C4-2B (cell line): ENCODE data around the gene RNF207.

Experiments used
- H3K27ac ChIP-seq: fragments of 450-650 bp; 2 replicates; pipeline ENCODE4 v1.5.1; 2017
- ZFX ChIP-seq: fragments of 450-650 bp; IDR thresholded peaks from 2 replicates; pipeline ENCODE4 v1.6.1; 2017
- TF ChIP-seq, protein P1 (sequence below): fragments of 450-650 bp; conservative IDR thresholded peaks from 2 replicates; pipeline ENCODE4 v1.5.1; 2017; ENCODE audit warnings: mild to moderate bottlenecking

The RNF207 gene

DNA sequence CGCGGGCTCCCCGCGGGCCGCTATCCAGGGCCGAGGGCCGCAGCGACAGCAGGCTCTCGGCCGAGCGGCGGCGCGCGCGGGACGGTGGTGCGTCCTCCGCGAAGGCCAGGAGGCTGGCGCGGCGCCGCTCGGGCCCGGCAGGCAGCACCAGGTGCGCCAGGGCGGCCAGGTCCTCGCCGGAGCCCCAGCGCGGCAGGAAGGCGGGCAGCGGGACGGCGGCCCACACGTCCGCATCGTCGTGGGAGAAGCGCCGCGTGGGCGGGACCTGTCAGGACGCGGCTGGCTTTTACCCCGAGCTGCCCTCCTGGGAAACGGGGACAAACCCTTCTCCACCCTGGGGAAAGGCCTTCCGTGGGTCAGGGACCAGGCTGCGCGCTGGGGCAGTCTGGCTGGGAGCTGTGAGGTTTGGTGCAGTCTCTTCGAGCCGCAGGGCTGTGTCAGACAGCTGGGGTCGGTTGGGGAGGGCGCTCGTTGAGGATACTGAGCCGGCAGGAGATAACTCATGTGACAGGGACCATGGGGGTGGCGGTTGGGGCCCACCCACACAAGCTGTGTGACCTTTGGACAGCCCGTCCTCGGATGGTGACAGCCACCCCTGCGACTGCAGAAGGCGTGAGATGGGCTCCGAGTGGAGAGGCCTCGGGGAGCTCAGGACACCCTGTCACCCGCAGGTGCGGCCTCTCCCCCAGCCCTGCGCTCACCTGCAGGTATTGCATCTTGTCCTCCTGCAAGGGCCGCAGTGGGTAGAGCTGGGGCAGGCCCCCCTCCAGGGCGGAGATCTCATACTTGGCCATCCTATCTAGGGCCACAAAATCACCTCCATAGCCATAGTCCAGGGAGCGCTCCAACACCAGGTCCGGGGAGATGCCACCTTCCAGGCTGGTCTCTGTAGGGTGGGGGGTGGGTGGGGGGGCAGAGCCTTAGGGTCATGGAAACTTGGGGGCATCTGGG is 44.1 kb downstream of the RNF207 start:
- TF ChIP-seq, protein P1, sequence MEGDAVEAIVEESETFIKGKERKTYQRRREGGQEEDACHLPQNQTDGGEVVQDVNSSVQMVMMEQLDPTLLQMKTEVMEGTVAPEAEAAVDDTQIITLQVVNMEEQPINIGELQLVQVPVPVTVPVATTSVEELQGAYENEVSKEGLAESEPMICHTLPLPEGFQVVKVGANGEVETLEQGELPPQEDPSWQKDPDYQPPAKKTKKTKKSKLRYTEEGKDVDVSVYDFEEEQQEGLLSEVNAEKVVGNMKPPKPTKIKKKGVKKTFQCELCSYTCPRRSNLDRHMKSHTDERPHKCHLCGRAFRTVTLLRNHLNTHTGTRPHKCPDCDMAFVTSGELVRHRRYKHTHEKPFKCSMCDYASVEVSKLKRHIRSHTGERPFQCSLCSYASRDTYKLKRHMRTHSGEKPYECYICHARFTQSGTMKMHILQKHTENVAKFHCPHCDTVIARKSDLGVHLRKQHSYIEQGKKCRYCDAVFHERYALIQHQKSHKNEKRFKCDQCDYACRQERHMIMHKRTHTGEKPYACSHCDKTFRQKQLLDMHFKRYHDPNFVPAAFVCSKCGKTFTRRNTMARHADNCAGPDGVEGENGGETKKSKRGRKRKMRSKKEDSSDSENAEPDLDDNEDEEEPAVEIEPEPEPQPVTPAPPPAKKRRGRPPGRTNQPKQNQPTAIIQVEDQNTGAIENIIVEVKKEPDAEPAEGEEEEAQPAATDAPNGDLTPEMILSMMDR, result no peak
- no peak for TF ChIP-seq ZFX

DNA sequence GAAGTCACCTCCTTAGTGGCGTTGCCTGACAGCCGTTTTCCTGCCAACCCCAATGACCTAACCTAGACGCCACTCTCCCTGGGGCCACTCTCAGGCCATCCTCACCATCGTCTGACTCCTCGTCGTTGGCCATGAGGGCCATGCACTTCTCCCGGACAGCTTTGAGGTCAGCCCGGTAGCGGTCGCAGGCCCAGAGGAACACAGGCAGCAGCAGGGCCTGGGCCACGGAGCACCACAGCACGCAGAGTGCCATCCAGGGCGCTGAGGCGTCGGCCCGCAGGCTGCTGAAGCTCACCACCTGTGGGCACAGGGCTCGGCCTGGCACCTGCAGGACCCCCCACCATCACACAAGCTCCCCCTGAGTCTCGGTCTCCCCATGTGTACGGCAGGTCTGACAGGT is 45.3 kb downstream of the RNF207 start:
- TF ChIP-seq, protein P1, result no peak
- TF ChIP-seq ZFX, result no peak

More for the DNA sequence above, 44.1 kb downstream of the RNF207 start:
- no peak overlapping the region for H3K27ac ChIP-seq

DNA sequence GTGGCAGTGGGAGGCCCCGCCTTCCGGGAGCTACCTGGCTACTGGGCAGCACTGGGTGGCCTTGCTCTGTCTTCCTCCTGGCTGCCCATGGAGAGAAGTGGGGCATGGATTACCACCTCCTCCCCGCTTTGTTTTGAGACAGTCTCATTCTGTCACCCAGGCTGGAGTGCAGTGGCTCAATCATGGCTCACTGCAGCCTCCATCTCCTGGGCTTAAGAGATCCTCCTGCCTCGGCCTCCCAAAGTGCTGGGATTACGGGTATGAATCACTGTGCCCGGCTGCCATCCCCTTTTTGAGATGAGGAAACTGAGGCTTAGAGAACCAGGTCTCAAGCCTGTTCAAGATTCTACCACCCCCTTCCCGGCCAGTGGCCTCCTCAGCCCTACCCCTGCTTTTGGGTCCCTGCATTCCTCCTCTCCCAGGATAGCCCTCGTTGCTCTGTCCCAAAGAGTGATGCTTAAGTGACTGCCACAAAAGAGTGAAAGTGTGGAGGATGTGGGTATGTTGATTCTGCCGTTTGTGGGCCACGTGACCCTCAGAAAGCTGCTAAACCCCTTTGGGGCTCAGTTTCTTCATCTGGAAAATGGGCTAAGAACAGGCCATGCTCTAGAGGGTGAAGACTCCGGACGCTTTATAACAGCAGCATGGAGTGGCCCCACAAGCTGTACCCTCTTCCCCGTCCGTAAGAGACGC is 45.9 kb downstream of the RNF207 start:
- H3K27ac ChIP-seq, result no peak overlapping the region
- TF ChIP-seq, protein P1, result no peak
- TF ChIP-seq ZFX, result no peak

More for the DNA sequence above, 45.3 kb downstream of the RNF207 start:
- no peak overlapping the region for H3K27ac ChIP-seq

DNA sequence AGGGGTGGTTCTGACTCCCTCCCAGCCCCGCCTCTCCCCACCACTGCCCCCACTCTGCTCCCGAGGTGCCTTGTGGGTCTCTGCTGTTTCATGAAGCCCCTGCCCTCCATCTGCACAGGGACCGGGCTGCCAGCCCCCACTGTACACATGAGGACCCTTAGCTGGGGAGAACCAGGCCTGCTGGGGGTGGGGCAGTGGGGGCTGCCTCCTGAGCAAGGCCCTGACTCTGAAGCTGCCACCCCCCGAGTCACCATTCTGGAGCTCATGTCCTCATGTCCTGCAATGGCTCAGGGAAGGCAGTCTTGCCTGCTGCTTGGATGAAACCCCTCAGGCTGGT is 46.4 kb downstream of the RNF207 start:
- H3K27ac ChIP-seq, result no peak overlapping the region
- TF ChIP-seq ZFX, result no peak
- TF ChIP-seq, protein P1, result no peak

DNA sequence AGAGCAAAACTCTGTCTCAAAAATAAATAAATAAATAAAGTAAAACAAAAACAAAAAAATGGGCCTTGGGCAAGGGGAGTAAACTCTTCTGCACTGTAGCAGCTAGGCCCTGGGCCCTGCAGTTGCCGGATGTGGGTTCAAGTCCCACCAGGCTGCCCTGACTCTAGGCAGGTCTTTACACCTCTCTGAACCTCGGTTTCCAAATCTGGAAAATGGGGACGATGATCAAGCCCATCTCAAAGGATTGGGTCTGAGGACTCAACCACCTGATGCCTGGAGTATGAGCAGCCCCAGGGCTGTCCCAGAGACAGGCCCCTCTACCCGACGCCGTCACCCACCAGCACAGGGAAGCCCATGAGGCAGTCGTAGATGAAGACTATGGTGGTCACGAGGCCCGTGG is 47.5 kb downstream of the RNF207 start:
- TF ChIP-seq, protein P1, result no peak
- TF ChIP-seq ZFX, result no peak
- no peak overlapping the region for H3K27ac ChIP-seq

DNA sequence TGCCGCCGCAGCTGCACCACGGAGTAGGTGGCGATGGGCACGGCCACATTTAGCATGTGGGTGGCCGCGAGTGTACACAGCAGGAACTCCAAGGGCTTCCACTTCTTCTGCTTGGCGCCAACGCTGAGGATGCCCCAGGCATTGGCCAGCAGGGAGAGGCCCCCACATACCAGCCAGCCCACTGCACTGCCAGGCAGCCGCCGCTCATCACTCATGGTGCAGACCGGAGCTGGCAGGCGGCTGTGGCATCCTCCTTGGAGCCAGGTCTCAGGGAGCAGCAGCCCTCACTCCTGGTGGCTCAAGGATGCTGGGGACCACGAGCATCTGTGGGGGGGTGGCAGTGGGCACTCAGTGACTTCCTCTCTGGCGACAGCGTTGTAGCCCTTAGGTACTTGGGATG is 48.8 kb downstream of the RNF207 start:
- H3K27ac ChIP-seq, result no peak overlapping the region
- TF ChIP-seq ZFX, result no peak
- TF ChIP-seq, protein P1, result no peak

DNA sequence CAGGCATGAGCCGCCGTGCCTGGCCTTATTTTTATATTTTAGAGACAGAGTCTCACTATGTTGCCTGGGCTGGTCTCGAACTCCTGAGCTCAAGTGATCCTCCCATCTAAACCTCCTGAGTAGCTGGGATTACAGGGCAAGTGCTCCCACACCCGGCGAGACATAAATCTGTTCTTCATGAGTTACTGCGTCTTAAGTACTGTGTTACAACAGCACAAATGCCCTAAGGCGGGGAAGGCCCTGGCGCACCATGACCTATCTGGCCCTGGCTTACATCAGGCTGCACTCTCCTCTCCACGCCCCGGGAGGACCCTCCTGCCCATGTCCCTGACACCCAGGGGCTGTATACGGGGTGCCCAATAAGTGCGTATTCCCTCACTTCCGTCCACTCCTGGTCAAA is 50.7 kb downstream of the RNF207 start:
- H3K27ac ChIP-seq, result no peak overlapping the region
- TF ChIP-seq ZFX, result no peak
- TF ChIP-seq, protein P1, result no peak
